Measurements from ENCODE around the gene WASL. TPM values are rescaled to one million over a fixed set of nuclear protein-coding genes. Genes with fewer than 3 reads are reported as not detected.

Gene WASL
- total RNA-seq, 1 experiment from 2014 or later, result 33.2 TPM

DNA sequence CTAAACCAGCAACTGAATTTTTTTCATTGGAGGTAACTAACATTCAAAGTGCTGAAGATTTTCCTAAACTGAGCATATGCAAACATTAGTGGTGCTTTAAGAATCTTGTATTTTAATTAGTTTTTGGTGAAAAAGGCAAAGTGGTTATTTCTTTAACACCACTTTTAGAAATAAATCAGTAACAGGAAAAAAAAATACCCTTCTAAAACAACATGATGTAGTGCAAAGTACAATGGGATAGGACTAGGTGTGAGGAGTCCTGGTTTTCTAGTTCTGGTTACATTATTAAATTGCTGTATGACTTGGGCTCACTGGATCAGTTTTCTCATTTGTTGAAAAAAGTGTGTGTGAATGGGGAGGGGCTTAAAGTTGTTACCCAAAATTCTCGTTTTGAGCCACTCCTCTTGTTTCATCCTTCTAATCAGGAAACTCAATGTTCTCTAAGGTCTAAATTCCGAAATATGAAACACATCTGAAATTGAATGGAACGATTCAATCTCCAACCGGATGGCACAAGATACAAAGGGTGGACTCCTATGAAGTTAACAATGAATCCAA lies 1.8 kb downstream of the WASL start:
- Mint-ChIP-seq H3K27ac (ENCODE audit: unreplicated experiment) (peak overlapping the region; percentile 75), H3K27me3 (ENCODE audit: unreplicated experiment) (no peaks in the 10 kb centered on the region), H3K36me3 (ENCODE audit: insufficient read depth, unreplicated experiment) (peaks cover 38% of the 10 kb centered on the region), H3K4me1 (ENCODE audit: low read depth, unreplicated experiment) (peaks cover 42% of the 10 kb centered on the region), H3K9me3 (ENCODE audit: low read depth, unreplicated experiment) (no peaks in the 10 kb centered on the region), H3K4me3 (ENCODE audit: low read depth, unreplicated experiment) (peak overlapping the region; percentile 91)
- TSS peak; percentile 36 for BruUV-seq (replicated peaks)
- CTCF ChIA-PET, result interaction anchor here (0.5 to 0.9 kb wide), 2 partner anchors 20 to 100 kb away, joined by 3 read pairs; no protein-coding TSS in a partner anchor
- TF ChIP-seq, protein P1, sequence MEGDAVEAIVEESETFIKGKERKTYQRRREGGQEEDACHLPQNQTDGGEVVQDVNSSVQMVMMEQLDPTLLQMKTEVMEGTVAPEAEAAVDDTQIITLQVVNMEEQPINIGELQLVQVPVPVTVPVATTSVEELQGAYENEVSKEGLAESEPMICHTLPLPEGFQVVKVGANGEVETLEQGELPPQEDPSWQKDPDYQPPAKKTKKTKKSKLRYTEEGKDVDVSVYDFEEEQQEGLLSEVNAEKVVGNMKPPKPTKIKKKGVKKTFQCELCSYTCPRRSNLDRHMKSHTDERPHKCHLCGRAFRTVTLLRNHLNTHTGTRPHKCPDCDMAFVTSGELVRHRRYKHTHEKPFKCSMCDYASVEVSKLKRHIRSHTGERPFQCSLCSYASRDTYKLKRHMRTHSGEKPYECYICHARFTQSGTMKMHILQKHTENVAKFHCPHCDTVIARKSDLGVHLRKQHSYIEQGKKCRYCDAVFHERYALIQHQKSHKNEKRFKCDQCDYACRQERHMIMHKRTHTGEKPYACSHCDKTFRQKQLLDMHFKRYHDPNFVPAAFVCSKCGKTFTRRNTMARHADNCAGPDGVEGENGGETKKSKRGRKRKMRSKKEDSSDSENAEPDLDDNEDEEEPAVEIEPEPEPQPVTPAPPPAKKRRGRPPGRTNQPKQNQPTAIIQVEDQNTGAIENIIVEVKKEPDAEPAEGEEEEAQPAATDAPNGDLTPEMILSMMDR (IDR thresholded peaks at IDR 0.05; ENCODE audit: unreplicated experiment), result no peak
- DNase-seq, result no peak
- intact Hi-C loops (cut with micrococcal nuclease; ENCODE audit: unreplicated experiment), result loop anchor here (1.0 to 5.0 kb wide), 3 partner anchors 28 to 65 kb away; no protein-coding TSS in a partner anchor

DNA sequence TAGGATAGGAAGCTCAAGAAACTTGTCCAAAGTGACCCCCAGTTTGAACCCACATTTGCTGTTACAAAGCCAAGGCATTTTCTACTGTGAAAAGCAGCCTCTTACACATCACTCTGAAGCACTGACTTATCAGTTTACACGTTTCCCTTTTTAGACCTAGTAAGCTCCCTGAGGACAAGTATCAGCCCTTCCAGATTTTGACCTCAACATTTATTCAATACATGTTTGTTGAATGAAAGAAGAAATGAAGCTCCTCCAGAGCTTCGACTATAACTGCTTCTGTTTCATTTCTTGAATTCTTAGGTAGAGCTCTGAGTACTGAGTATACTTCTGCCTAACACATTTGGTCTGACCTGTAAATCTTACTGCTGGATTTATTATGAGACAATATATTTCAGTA lies 2.7 kb downstream of the WASL start:
- no TSS peak for BruUV-seq (replicated peaks)
- H3K27me3 Mint-ChIP-seq (ENCODE audit: unreplicated experiment), result no peaks in the 10 kb centered on the region
- no peak for DNase-seq
- intact Hi-C loops (cut with micrococcal nuclease; ENCODE audit: unreplicated experiment), result loop anchor here (2.0 to 5.0 kb wide), 2 partner anchors 29 to 64 kb away; no protein-coding TSS in a partner anchor
- peaks cover 38% of the 10 kb centered on the region for H3K36me3 Mint-ChIP-seq (ENCODE audit: insufficient read depth, unreplicated experiment)
- H3K9me3 Mint-ChIP-seq (ENCODE audit: low read depth, unreplicated experiment), result no peaks in the 10 kb centered on the region
- TF ChIP-seq, protein P1 (IDR thresholded peaks at IDR 0.05; ENCODE audit: unreplicated experiment), result no peak
- CTCF ChIA-PET, result no interaction called here
- peaks cover 34% of the 10 kb centered on the region for H3K4me1 Mint-ChIP-seq (ENCODE audit: low read depth, unreplicated experiment)
- peak overlapping the region; percentile 91 for H3K4me3 Mint-ChIP-seq (ENCODE audit: low read depth, unreplicated experiment)
- peak overlapping the region; percentile 75 for H3K27ac Mint-ChIP-seq (ENCODE audit: unreplicated experiment)

DNA sequence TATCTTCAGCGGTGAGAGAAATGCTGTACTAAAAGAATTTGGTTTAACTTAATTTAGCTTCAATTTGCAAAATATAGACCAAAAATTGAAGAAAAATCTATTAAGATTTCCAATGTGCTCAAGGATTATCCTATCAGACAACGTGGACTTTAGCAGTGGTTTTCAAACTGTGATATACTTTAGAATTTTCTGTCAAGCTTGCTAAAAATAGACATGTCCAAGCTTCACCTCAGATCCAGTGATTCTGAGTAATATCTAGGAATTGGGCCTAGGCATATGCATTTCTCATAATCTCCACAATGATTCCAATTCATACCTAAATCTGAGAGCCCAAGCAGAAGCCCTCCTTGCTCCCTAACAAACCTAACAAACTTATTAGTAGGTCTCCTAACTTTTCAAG lies 3.4 kb downstream of the WASL start:
- H3K27me3 Mint-ChIP-seq (ENCODE audit: unreplicated experiment), result no peaks in the 10 kb centered on the region
- CTCF ChIA-PET, result no interaction called here
- peak overlapping the region; percentile 10 for H3K27ac Mint-ChIP-seq (ENCODE audit: unreplicated experiment)

DNA sequence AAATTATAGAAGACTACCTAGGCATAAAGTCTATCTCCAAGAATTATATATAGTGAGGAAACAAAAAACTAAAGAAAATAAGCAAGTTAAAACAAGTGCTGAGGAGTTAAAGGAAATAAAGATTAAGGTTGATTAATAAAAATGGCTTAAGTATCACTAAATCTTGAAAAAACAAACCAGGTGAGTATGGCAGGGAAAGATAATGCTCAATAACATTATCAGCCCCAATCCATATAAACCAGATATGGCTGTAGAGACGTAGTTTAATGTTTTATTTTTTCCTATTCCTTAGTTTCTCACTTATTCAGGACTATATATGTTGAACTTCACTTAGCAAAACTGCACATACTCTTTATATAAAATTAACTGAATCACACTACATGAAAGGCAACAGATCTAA lies 4.4 kb downstream of the WASL start:
- Mint-ChIP-seq H3K4me1 (ENCODE audit: low read depth, unreplicated experiment) (peaks cover 36% of the 10 kb centered on the region), H3K27ac (ENCODE audit: unreplicated experiment) (no peak overlapping the region), H3K4me3 (ENCODE audit: low read depth, unreplicated experiment) (no peak overlapping the region), H3K9me3 (ENCODE audit: low read depth, unreplicated experiment) (no peaks in the 10 kb centered on the region), H3K36me3 (ENCODE audit: insufficient read depth, unreplicated experiment) (peaks cover 33% of the 10 kb centered on the region), H3K27me3 (ENCODE audit: unreplicated experiment) (no peaks in the 10 kb centered on the region)
- DNase-seq, result no peak
- TF ChIP-seq, protein P1 (IDR thresholded peaks at IDR 0.05; ENCODE audit: unreplicated experiment), result no peak
- no TSS peak for BruUV-seq (replicated peaks)
- intact Hi-C loops (cut with micrococcal nuclease; ENCODE audit: unreplicated experiment), result no loop called here
- CTCF ChIA-PET, result no interaction called here

More for the DNA sequence above, 3.4 kb downstream of the WASL start:
- intact Hi-C loops (cut with micrococcal nuclease; ENCODE audit: unreplicated experiment), result loop anchor here (5.0 kb wide), 1 partner anchor 63 kb away; no protein-coding TSS in a partner anchor
- peaks cover 34% of the 10 kb centered on the region for H3K4me1 Mint-ChIP-seq (ENCODE audit: low read depth, unreplicated experiment)
- DNase-seq, result no peak
- H3K36me3 Mint-ChIP-seq (ENCODE audit: insufficient read depth, unreplicated experiment), result peaks cover 38% of the 10 kb centered on the region
- H3K4me3 Mint-ChIP-seq (ENCODE audit: low read depth, unreplicated experiment), result peak overlapping the region; percentile 91
- H3K9me3 Mint-ChIP-seq (ENCODE audit: low read depth, unreplicated experiment), result no peaks in the 10 kb centered on the region
- BruUV-seq (replicated peaks), result no TSS peak
- TF ChIP-seq, protein P1 (IDR thresholded peaks at IDR 0.05; ENCODE audit: unreplicated experiment), result no peak

Measured in Calu3 (cell line).